Endothelial cell of umbilical vein (primary cell): Measurements from ENCODE around the gene CC2D1A. TPM values are rescaled to one million over a fixed set of nuclear protein-coding genes. Genes with fewer than 3 reads are reported as not detected.
A peak's percentile ranks its signal among the peaks of the same experiment; 100 is the strongest.

Experiments
- BruUV-seq: library from RNA; stranded (reverse); fragments of 400-500 nt; replicated peaks from 2 replicates; lab custom pipeline; 2021; lab: Mats Ljungman, UMichigan
- CTCF ChIA-PET: fragments of 300-600, 350-600 bp; sonication (Branson Sonifier 250); formaldehyde crosslinking; loops from one replicate; lab custom pipeline; 2021; ENCODE audit warnings: antibody characterized with exemption, inconsistent platforms; lab: Charles Lee
- POLR2A ChIA-PET: fragments of 300-600, 350-600 bp; sonication (Branson Sonifier 250); formaldehyde crosslinking; loops from one replicate; lab custom pipeline; 2021; ENCODE audit warnings: antibody characterized with exemption, inconsistent platforms; lab: Charles Lee
- DNase-seq: peaks from one replicate; pipeline ENCODE4 v3.0.0-alpha.2; 2011; ENCODE audit warnings: low read depth, low spot score
- FAIRE-seq: peaks from 2 replicates; lab custom pipeline; 2011; peaks lifted over from hg19 to GRCh38; lab: Jason Lieb, UNC
- H2AFZ ChIP-seq: 2 replicates; pipeline ENCODE4 v1.6.0; 2012; ENCODE audit warnings: low read depth, low read length, control low read depth, inconsistent platforms
- H3K27ac ChIP-seq: 2 replicates; pipeline ENCODE4 v1.5.1; 2011; ENCODE audit warnings: low read depth, mild to moderate bottlenecking, control low read depth, low read length, moderate library complexity; ENCODE audit not compliant: insufficient read depth
- H3K27me3 ChIP-seq, 2 experiments: 2 replicates each; pipeline versions ENCODE4 v1.6.0 to v1.6.1; 2011; ENCODE audit warnings: low read length in 2 of 2, mixed read lengths in 1 of 2; ENCODE audit not compliant: control insufficient read depth in 2 of 2, insufficient read depth in 2 of 2
- H3K36me3 ChIP-seq, 2 experiments: 2 replicates in 1 of 2; 3 replicates in 1 of 2; pipeline ENCODE4 v1.5.1; 2011; ENCODE audit warnings: low read length in 2 of 2, mild to moderate bottlenecking in 1 of 2, moderate library complexity in 1 of 2; ENCODE audit not compliant: control insufficient read depth in 2 of 2, insufficient read depth in 2 of 2; ENCODE audit errors: extremely low read depth in 1 of 2
- H3K4me1 ChIP-seq: 3 replicates; pipeline ENCODE4 v1.5.1; 2011; ENCODE audit warnings: mild to moderate bottlenecking, low read length; ENCODE audit not compliant: control insufficient read depth, insufficient read depth; ENCODE audit errors: extremely low read depth
- H3K4me2 ChIP-seq: 2 replicates; pipeline ENCODE4 v1.6.1; 2011; ENCODE audit warnings: low read length, control low read depth, mixed read lengths; ENCODE audit not compliant: insufficient read depth
- H3K4me3 ChIP-seq, 3 experiments: fragments of 200-600 bp in 1 of 3; sonication (generic), shearing (Covaris generic) in 1 of 3; replicated peaks in 1 of 3; 2 replicates each; pipeline ENCODE4 v1.5.1; 2011 to 2016; ENCODE audit warnings: control low read depth in 3 of 3, low read length in 3 of 3, mild to moderate bottlenecking in 2 of 3, inconsistent platforms in 1 of 3, low read depth in 1 of 3, moderate library complexity in 1 of 3; ENCODE audit not compliant: insufficient read depth in 1 of 3
- H3K79me2 ChIP-seq: 2 replicates; pipeline ENCODE4 v1.6.0; 2012; ENCODE audit warnings: low read length, inconsistent platforms; ENCODE audit not compliant: control insufficient read depth, insufficient read depth
- H3K9ac ChIP-seq: replicated peaks from 2 replicates; pipeline ENCODE3; 2011; ENCODE audit warnings: low read length, control low read depth; ENCODE audit not compliant: insufficient read depth; ENCODE audit errors: extremely low read depth
- H3K9me1 ChIP-seq: replicated peaks from 3 replicates; pipeline ENCODE4 v1.6.0; 2011; ENCODE audit warnings: mild to moderate bottlenecking, low read length; ENCODE audit not compliant: control insufficient read depth, insufficient read depth; ENCODE audit errors: extremely low read depth
- H3K9me3 ChIP-seq: replicated peaks from 2 replicates; pipeline ENCODE4 v1.5.1; 2012; ENCODE audit warnings: low read length, inconsistent platforms; ENCODE audit not compliant: control insufficient read depth, insufficient read depth
- H4K20me1 ChIP-seq: replicated peaks from 2 replicates; pipeline ENCODE3; 2011; ENCODE audit warnings: mild to moderate bottlenecking, low read length; ENCODE audit not compliant: control insufficient read depth, insufficient read depth; ENCODE audit errors: extremely low read depth
- FOS ChIP-seq: IDR thresholded peaks from 2 replicates; pipeline ENCODE4 v1.6.1; 2011; ENCODE audit warnings: mild to moderate bottlenecking, low read length, moderate library complexity, borderline replicate concordance; ENCODE audit not compliant: insufficient read depth
- dilution Hi-C: fragments of 300-500 bp; cut with MboI; formaldehyde crosslinking; loops from one replicate; pipeline ENCODE4 v1.15.0; 2019; ENCODE audit warnings: low sequenced_read_pairs; ENCODE audit not compliant: extremely low pct_ligation_motif_present
- intact Hi-C: fragments of 100-400 bp; cut with micrococcal nuclease; formaldehyde crosslinking; loops from one replicate; pipeline ENCODE4 v1.10.0; 2022
- polyA plus RNA-seq, 4 experiments: library from polyadenylated mRNA; depleted of rRNA in 3 of 4; stranded (reverse) in 3 of 4; unstranded in 1 of 4; fragments of >200 nt; gene quantifications; 2 replicates each; pipeline versions ENCODE4 v1.2.1 to v1.2.3, GENCODE V29; 2011 to 2012; ENCODE audit warnings: missing spikeins in 1 of 4
- total RNA-seq: library from RNA; stranded (reverse); gene quantifications from 2 replicates; pipeline ENCODE4 v1.2.3, GENCODE V29; 2021
- TF ChIP-seq, protein P1 (sequence below): IDR thresholded peaks from 2 replicates; pipeline ENCODE4 v1.6.1; 2011; ENCODE audit not compliant: insufficient read depth, insufficient read length

Gene CC2D1A
- total and polyA plus RNA-seq, 2 donors (not counting 3 experiments of a cell fraction or from before 2014, with no cell fraction given) = 13.6 to 33.7 TPM

GRCh38 chr19:13932911-13933393 is 27.0 kb downstream of the CC2D1A start:
- no peak overlapping the region for H3K4me2 ChIP-seq
- no peaks in the 10 kb centered on the region for H3K9me3 ChIP-seq
- no TSS peak for BruUV-seq
- intact Hi-C loops = no loop called here
- H3K79me2 ChIP-seq = no peaks in the 10 kb centered on the region
- H4K20me1 ChIP-seq = no peaks in the 10 kb centered on the region
- dilution Hi-C loops = no loop called here
- no peaks in the 10 kb centered on the region for H3K4me1 ChIP-seq
- TF ChIP-seq, protein P1, sequence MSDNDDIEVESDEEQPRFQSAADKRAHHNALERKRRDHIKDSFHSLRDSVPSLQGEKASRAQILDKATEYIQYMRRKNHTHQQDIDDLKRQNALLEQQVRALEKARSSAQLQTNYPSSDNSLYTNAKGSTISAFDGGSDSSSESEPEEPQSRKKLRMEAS = no peak
- DNase-seq (no peak), FAIRE-seq (no peak)
- no peak overlapping the region for H2AFZ ChIP-seq
- H3K36me3 ChIP-seq = peaks cover 0 to 2% of the 10 kb centered on the region in 2 experiments
- POLR2A ChIA-PET = no interaction called here
- no peak overlapping the region for H3K27ac ChIP-seq
- peaks cover 0 to 3% of the 10 kb centered on the region in 2 experiments for H3K27me3 ChIP-seq
- no peak overlapping the region for H3K9ac ChIP-seq
- no peak overlapping the region for H3K4me3 ChIP-seq
- H3K9me1 ChIP-seq = no peaks in the 10 kb centered on the region
- CTCF ChIA-PET = interaction anchor here (1.3 to 2.0 kb wide), 4 partner anchors 9 to 126 kb away, joined by 3 to 9 read pairs (median 4); partner anchors contain the start of gene IL27RA

GRCh38 chr19:13934785-13935109 is 28.7 kb downstream of the CC2D1A start:
- intact Hi-C loops (no loop called here), dilution Hi-C loops (no loop called here)
- CTCF ChIA-PET = interaction anchor here (1.7 kb wide), 1 partner anchor 97 kb away, joined by 4 read pairs; the partner anchor contains the start of gene IL27RA
- DNase-seq (no peak), FAIRE-seq (no peak)
- H3K27ac ChIP-seq = no peak overlapping the region
- no peak overlapping the region for H3K4me2 ChIP-seq
- no peaks in the 10 kb centered on the region for H3K9me3 ChIP-seq
- H4K20me1 ChIP-seq = no peaks in the 10 kb centered on the region
- H2AFZ ChIP-seq = no peak overlapping the region
- no peak overlapping the region for H3K4me3 ChIP-seq
- no peaks in the 10 kb centered on the region for H3K4me1 ChIP-seq
- no peaks in the 10 kb centered on the region for H3K9me1 ChIP-seq
- TF ChIP-seq, protein P1 = peak; percentile 5
- TF ChIP-seq FOS = no peak
- POLR2A ChIA-PET = no interaction called here
- H3K79me2 ChIP-seq = no peaks in the 10 kb centered on the region
- H3K27me3 ChIP-seq = peaks cover 0 to 3% of the 10 kb centered on the region in 2 experiments
- no TSS peak for BruUV-seq
- H3K36me3 ChIP-seq = peaks cover 0 to 2% of the 10 kb centered on the region in 2 experiments
- no peak overlapping the region for H3K9ac ChIP-seq
